Measurements from ENCODE around the gene VPS35L. TPM values are rescaled to one million over a fixed set of nuclear protein-coding genes. Genes with fewer than 3 reads are reported as not detected.

The VPS35L gene
- total RNA-seq, 6 experiments from 2014 or later = 65.6 to 81.9 (median 76.8) TPM

GRCh38 chr16:19717741-19718623, 162.5 kb downstream of the VPS35L start, which contains the start of the genes IQCK and KNOP1:
Gene IQCK, plus strand, starts transcription at chr16:19718271. Its CDS starts 36 bp downstream, at chr16:19718307.
Gene KNOP1, minus strand, starts transcription at chr16:19718227. Its CDS starts 3,192 bp downstream, at chr16:19715035.
- Mint-ChIP-seq H3K4me1 (ENCODE audit: low read depth) (peaks cover 20% of the 10 kb centered on the region), H3K4me3 (peak within 1 kb of the TSS; percentile 97), H3K27me3 (ENCODE audit: insufficient read depth) (no peaks in the 10 kb centered on the region; the same call in 1 of the 2 replicates), H3K27ac (peak within 1 kb of the TSS; percentile 87), H3K9me3 (no peaks in the 10 kb centered on the region), H3K36me3 (ENCODE audit: low read depth) (peaks cover 16% of the 10 kb centered on the region)
- TF ChIP-seq CTCF (IDR thresholded peaks at IDR 0.05) = peak; percentile 13; the same call in 1 of the 2 replicates
- peak; percentile 81 for DNase-seq

GRCh38 chr16:19718624-19718965, 163.1 kb downstream of the VPS35L start:
- Mint-ChIP-seq H3K4me3 (peak overlapping the region; percentile 97), H3K4me1 (ENCODE audit: low read depth) (peaks cover 20% of the 10 kb centered on the region), H3K36me3 (ENCODE audit: low read depth) (peaks cover 11% of the 10 kb centered on the region), H3K27me3 (ENCODE audit: insufficient read depth) (no peaks in the 10 kb centered on the region; the same call in 1 of the 2 replicates), H3K9me3 (no peaks in the 10 kb centered on the region), H3K27ac (peak overlapping the region; percentile 87)
- no peak for TF ChIP-seq CTCF (IDR thresholded peaks at IDR 0.05)
- DNase-seq = no peak

GRCh38 chr16:19722269-19722952, 166.9 kb downstream of the VPS35L start:
- DNase-seq = no peak
- Mint-ChIP-seq H3K27me3 (ENCODE audit: insufficient read depth) (no peaks in the 10 kb centered on the region; the same call in 1 of the 2 replicates), H3K27ac (no peak overlapping the region), H3K4me3 (no peak overlapping the region), H3K36me3 (ENCODE audit: low read depth) (no peaks in the 10 kb centered on the region), H3K9me3 (no peaks in the 10 kb centered on the region), H3K4me1 (ENCODE audit: low read depth) (no peaks in the 10 kb centered on the region)
- TF ChIP-seq CTCF (IDR thresholded peaks at IDR 0.05) = no peak

- Mint-ChIP-seq H3K36me3 (ENCODE audit: low read depth) (no peaks in the 10 kb centered on the region), H3K27me3 (ENCODE audit: insufficient read depth) (no peaks in the 10 kb centered on the region; the same call in 1 of the 2 replicates), H3K27ac (no peak overlapping the region), H3K9me3 (no peaks in the 10 kb centered on the region), H3K4me3 (no peak overlapping the region), H3K4me1 (ENCODE audit: low read depth) (no peaks in the 10 kb centered on the region)
- DNase-seq = no peak
- no peak for TF ChIP-seq CTCF (IDR thresholded peaks at IDR 0.05)
Observed at GRCh38 chr16:19722981-19723380, 167.5 kb downstream of the VPS35L start.

- no peak overlapping the region for H3K4me3 Mint-ChIP-seq
- H3K36me3 Mint-ChIP-seq (ENCODE audit: low read depth) = no peaks in the 10 kb centered on the region
- no peak for DNase-seq
- no peak overlapping the region for H3K27ac Mint-ChIP-seq
- H3K4me1 Mint-ChIP-seq (ENCODE audit: low read depth) = no peaks in the 10 kb centered on the region
- TF ChIP-seq CTCF (IDR thresholded peaks at IDR 0.05) = no peak
- H3K27me3 Mint-ChIP-seq (ENCODE audit: insufficient read depth) = no peaks in the 10 kb centered on the region; the same call in 1 of the 2 replicates
- no peaks in the 10 kb centered on the region for H3K9me3 Mint-ChIP-seq
Observed at GRCh38 chr16:19728636-19728965, 173.1 kb downstream of the VPS35L start.

Measured in HFFc6 (cell line).